HL-60 (cell line): ENCODE measurements around the gene R3HCC1L.

Experiments used
- POLR2AphosphoS5 ChIP-seq: IDR thresholded peaks from 2 replicates; pipeline ENCODE4 v1.6.1; 2012; ENCODE audit warnings: low read depth
- SPI1 ChIP-seq: IDR thresholded peaks from 2 replicates; pipeline ENCODE4 v1.6.1; 2012; ENCODE audit warnings: low read depth, mild to moderate bottlenecking, borderline replicate concordance
- TF ChIP-seq, protein P1 (sequence below): IDR thresholded peaks from one replicate; pipeline ENCODE4 v1.5.1; 2011; ENCODE audit warnings: low read length, control low read depth, inconsistent platforms; ENCODE audit not compliant: insufficient read depth
- TF ChIP-seq, protein P2 (sequence below): IDR thresholded peaks from 2 replicates; pipeline ENCODE4 v1.6.1; 2012; ENCODE audit warnings: low read depth; ENCODE audit not compliant: insufficient replicate concordance

DNA sequence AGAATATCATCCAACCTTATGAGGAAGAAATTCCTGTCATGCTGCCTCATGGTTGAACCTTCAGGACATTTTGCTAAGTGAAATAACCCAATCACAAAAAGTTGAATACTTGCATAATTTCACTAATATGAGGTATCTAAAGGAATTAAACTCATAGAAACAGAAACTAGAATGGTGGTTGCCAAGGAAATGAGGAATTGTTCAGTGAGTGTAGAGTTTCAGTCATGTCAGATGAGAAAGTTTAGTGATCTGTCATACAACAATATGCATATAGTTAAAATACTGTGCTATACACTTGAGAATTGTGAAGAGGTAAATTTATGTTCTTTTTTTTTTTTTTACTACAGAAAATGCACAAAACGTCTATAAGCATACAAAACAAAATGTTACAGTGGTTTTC lies 60.7 kb downstream of the R3HCC1L start:
- TF ChIP-seq, protein P1, sequence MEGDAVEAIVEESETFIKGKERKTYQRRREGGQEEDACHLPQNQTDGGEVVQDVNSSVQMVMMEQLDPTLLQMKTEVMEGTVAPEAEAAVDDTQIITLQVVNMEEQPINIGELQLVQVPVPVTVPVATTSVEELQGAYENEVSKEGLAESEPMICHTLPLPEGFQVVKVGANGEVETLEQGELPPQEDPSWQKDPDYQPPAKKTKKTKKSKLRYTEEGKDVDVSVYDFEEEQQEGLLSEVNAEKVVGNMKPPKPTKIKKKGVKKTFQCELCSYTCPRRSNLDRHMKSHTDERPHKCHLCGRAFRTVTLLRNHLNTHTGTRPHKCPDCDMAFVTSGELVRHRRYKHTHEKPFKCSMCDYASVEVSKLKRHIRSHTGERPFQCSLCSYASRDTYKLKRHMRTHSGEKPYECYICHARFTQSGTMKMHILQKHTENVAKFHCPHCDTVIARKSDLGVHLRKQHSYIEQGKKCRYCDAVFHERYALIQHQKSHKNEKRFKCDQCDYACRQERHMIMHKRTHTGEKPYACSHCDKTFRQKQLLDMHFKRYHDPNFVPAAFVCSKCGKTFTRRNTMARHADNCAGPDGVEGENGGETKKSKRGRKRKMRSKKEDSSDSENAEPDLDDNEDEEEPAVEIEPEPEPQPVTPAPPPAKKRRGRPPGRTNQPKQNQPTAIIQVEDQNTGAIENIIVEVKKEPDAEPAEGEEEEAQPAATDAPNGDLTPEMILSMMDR: no peak
- TF ChIP-seq SPI1 (no peak), POLR2AphosphoS5 (no peak)
- TF ChIP-seq, protein P2, sequence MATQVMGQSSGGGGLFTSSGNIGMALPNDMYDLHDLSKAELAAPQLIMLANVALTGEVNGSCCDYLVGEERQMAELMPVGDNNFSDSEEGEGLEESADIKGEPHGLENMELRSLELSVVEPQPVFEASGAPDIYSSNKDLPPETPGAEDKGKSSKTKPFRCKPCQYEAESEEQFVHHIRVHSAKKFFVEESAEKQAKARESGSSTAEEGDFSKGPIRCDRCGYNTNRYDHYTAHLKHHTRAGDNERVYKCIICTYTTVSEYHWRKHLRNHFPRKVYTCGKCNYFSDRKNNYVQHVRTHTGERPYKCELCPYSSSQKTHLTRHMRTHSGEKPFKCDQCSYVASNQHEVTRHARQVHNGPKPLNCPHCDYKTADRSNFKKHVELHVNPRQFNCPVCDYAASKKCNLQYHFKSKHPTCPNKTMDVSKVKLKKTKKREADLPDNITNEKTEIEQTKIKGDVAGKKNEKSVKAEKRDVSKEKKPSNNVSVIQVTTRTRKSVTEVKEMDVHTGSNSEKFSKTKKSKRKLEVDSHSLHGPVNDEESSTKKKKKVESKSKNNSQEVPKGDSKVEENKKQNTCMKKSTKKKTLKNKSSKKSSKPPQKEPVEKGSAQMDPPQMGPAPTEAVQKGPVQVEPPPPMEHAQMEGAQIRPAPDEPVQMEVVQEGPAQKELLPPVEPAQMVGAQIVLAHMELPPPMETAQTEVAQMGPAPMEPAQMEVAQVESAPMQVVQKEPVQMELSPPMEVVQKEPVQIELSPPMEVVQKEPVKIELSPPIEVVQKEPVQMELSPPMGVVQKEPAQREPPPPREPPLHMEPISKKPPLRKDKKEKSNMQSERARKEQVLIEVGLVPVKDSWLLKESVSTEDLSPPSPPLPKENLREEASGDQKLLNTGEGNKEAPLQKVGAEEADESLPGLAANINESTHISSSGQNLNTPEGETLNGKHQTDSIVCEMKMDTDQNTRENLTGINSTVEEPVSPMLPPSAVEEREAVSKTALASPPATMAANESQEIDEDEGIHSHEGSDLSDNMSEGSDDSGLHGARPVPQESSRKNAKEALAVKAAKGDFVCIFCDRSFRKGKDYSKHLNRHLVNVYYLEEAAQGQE: no peak
